ENCODE measurements around the gene ATP8B4. TPM values are rescaled to one million over a fixed set of nuclear protein-coding genes. Genes with fewer than 3 reads are reported as not detected.

ATP8B4 gene
- total and polyA plus RNA-seq, 2 donors (not counting 3 experiments of a cell fraction or from before 2014, with no cell fraction given), result not detected

DNA sequence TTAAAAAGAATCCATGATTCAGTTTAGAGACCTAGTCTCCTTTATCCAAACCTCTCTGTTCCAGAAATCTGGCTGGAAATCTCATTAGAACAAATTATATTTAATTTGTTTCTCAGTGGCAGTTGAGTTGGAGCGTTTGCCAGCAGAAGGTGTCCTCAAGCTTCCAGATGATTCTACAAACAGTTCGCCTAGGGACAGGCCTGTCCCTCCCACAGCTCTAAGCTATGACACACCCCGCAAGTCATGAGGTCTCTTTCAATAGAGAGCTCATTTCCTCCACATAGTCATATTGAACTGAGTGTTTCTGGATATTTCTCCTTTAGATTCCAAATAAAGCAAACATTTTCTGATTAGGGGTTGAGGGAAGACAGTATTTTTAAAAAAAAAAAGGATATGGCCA lies 230.3 kb downstream of the ATP8B4 start:
- Histone ChIP-seq H3K36me3 (ENCODE audit: control insufficient read depth in 2 of 2, extremely low read depth in 1 of 2, insufficient read depth in 2 of 2, low read length in 2 of 2) (no peaks in the 10 kb centered on the region), H2AFZ (ENCODE audit: low read depth, low read length) (no peak overlapping the region), H3K4me2 (ENCODE audit: insufficient read depth, low read length) (no peak overlapping the region), H3K9me1 (replicated peaks; ENCODE audit: control insufficient read depth, extremely low read depth, insufficient read depth, low read length) (no peaks in the 10 kb centered on the region), H3K9ac (replicated peaks; ENCODE audit: extremely low read depth, insufficient read depth, low read length) (no peak overlapping the region), H3K4me3 (replicated peaks in 1 of 3; ENCODE audit: insufficient read depth in 1 of 3, low read depth in 1 of 3, low read length in 3 of 3) (no peak overlapping the region), H4K20me1 (replicated peaks; ENCODE audit: control insufficient read depth, extremely low read depth, insufficient read depth, low read length) (no peaks in the 10 kb centered on the region), H3K27ac (ENCODE audit: insufficient read depth, low read depth, low read length) (no peak overlapping the region), H3K27me3 (ENCODE audit: control insufficient read depth in 2 of 2, insufficient read depth in 2 of 2, low read length in 2 of 2) (no peaks in the 10 kb centered on the region), H3K79me2 (ENCODE audit: control insufficient read depth, insufficient read depth, low read length) (no peaks in the 10 kb centered on the region), H3K4me1 (ENCODE audit: control insufficient read depth, extremely low read depth, insufficient read depth, low read length) (no peaks in the 10 kb centered on the region), H3K9me3 (replicated peaks; ENCODE audit: control insufficient read depth, insufficient read depth, low read length) (no peaks in the 10 kb centered on the region)
- TF ChIP-seq JUN (IDR thresholded peaks at IDR 0.05; ENCODE audit: borderline replicate concordance, insufficient read depth, insufficient read length, low read depth) (no peak), GATA2 (IDR thresholded peaks at IDR 0.05; ENCODE audit: insufficient read depth, insufficient read length, low read depth, low read length) (no peak), POLR2A (IDR thresholded peaks at IDR 0.05; ENCODE audit: low read depth, low read length) (no peak), POLR2AphosphoS5 (IDR thresholded peaks at IDR 0.05; ENCODE audit: insufficient read depth, low read depth, low read length) (no peak), FOS (IDR thresholded peaks at IDR 0.05; ENCODE audit: borderline replicate concordance, insufficient read depth, low read length) (no peak), EZH2 (IDR thresholded peaks at IDR 0.05; ENCODE audit: borderline replicate concordance, low read depth, low read length, severe bottlenecking) (no peak), MYC (IDR thresholded peaks at IDR 0.05; ENCODE audit: low read depth, low read length) (no peak)
- TF ChIP-seq, protein P1, sequence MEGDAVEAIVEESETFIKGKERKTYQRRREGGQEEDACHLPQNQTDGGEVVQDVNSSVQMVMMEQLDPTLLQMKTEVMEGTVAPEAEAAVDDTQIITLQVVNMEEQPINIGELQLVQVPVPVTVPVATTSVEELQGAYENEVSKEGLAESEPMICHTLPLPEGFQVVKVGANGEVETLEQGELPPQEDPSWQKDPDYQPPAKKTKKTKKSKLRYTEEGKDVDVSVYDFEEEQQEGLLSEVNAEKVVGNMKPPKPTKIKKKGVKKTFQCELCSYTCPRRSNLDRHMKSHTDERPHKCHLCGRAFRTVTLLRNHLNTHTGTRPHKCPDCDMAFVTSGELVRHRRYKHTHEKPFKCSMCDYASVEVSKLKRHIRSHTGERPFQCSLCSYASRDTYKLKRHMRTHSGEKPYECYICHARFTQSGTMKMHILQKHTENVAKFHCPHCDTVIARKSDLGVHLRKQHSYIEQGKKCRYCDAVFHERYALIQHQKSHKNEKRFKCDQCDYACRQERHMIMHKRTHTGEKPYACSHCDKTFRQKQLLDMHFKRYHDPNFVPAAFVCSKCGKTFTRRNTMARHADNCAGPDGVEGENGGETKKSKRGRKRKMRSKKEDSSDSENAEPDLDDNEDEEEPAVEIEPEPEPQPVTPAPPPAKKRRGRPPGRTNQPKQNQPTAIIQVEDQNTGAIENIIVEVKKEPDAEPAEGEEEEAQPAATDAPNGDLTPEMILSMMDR (IDR thresholded peaks at IDR 0.05; ENCODE audit: extremely low read depth in 1 of 2, insufficient read depth in 1 of 2, low read depth in 1 of 2, low read length in 2 of 2), result no peak
- TF ChIP-seq, protein P2, sequence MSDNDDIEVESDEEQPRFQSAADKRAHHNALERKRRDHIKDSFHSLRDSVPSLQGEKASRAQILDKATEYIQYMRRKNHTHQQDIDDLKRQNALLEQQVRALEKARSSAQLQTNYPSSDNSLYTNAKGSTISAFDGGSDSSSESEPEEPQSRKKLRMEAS (IDR thresholded peaks at IDR 0.05; ENCODE audit: insufficient read depth, insufficient read length), result no peak
- no peak for DNase-seq (ENCODE audit: low read depth, low spot score)
- no peak for FAIRE-seq
- BruUV-seq (replicated peaks), result no TSS peak
- POLR2A ChIA-PET, result no interaction called here
- dilution Hi-C loops (cut with MboI; ENCODE audit: extremely low pct_ligation_motif_present, low sequenced_read_pairs) (no loop called here), intact Hi-C loops (cut with micrococcal nuclease) (no loop called here)
- CTCF ChIA-PET, result no interaction called here

Data from endothelial cell of umbilical vein (primary cell).